ENCODE data around the gene OPA3.
A peak's percentile ranks its signal among the peaks of the same experiment; 100 is the strongest.

OPA3 gene

DNA sequence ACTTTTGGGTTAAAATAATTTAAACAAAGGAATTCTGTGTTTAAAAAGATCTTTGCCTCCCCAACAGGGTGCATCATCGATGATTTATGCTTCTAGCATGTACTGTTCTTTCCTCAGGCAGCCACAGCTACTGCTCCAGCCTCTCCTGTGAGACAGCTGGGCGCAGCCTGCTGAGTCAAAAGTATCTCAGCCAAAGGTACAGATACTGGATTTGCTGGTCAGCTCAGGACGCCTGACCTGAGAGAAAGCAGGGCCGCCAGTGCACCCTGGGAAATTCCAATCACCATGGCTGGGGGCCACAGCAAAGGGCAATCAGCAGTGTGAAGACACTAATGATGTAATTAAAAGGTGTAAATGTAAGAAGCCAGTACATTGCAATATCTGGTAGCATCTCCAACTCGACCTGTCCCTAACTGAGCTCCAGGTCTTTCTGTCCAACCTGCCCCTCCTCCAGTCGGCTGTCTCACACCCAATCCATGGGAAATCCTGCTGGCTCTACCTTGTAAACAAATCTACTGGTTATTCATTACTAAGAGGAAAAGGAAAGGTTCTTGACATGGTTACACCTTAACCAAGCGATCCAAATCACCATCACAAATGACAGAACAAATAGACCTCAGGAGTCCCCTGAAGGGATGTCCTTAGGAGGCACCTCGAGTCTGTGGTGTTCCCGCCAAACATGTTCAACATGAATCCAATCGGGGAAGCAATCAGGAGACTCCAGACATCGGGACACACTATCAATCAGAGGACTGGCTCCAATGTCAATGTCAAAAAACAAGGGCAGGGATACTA is 7.3 kb downstream of the OPA3 start:
- Histone ChIP-seq H3K27ac (ENCODE audit: insufficient read depth in 1 of 2, low read depth in 1 of 2, low read length in 2 of 2, poor library complexity in 1 of 2, severe bottlenecking in 2 of 2) (no peak overlapping the region), H3K36me3 (ENCODE audit: control insufficient read depth in 4 of 4, insufficient read depth in 4 of 4, low read length in 3 of 4) (peaks cover 0 to 3% (median 1%) of the 10 kb centered on the region in 4 experiments), H3K4me1 (ENCODE audit: control extremely low read depth in 1 of 4, control insufficient read depth in 4 of 4, insufficient read depth in 4 of 4, low read length in 3 of 4) (no peaks in the 10 kb centered on the region), H3K9me3 (ENCODE audit: control extremely low read depth in 1 of 5, control insufficient read depth in 4 of 5, insufficient read depth in 2 of 5, low read depth in 1 of 5, low read length in 4 of 5) (no peaks in the 10 kb centered on the region), H3K4me3 (ENCODE audit: control insufficient read depth in 1 of 7, extremely low read depth in 1 of 7, insufficient read depth in 4 of 7, low read depth in 2 of 7, low read length in 6 of 7) (no peak overlapping the region), H3K27me3 (replicated peaks in 2 of 5; ENCODE audit: control insufficient read depth in 4 of 5, insufficient read depth in 5 of 5, low read length in 4 of 5) (no peaks in the 10 kb centered on the region)
- no peak for DNase-seq
- ChIA-PET CTCF (interaction anchor here (0.5 kb wide), 1 partner anchor 150 kb away, joined by 3 read pairs; no protein-coding TSS in a partner anchor), POLR2A (no interaction called here)
- WGBS (ENCODE audit: insufficient coverage) = 82% methylated on average over 10 of the region's 11 CpGs

DNA sequence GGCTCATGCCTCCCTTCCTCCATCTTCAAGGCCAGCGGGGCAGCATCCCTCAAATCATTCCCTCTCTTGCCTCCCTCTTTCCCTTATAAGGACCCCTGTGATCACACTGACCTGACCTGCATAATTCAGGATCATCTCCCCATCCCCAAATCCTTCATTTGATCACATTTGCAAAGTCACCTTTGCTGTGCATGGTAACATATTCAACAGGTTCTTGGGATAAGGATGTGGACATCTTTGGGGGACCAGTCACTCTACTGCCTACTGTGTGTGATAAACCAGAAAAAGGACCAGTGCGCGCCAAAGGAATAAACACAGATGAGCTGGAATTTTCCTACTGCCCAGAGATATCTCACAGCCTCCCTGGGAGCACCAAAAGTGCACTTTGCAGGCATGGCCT is 7.9 kb downstream of the OPA3 start:
- POLR2A ChIA-PET = no interaction called here
- 61% methylated on average over 2 of the region's 3 CpGs for WGBS (ENCODE audit: insufficient coverage)
- Histone ChIP-seq H3K9me3 (ENCODE audit: control extremely low read depth in 1 of 5, control insufficient read depth in 4 of 5, insufficient read depth in 2 of 5, low read depth in 1 of 5, low read length in 4 of 5) (no peaks in the 10 kb centered on the region), H3K27ac (ENCODE audit: insufficient read depth in 1 of 2, low read depth in 1 of 2, low read length in 2 of 2, poor library complexity in 1 of 2, severe bottlenecking in 2 of 2) (no peak overlapping the region), H3K4me3 (ENCODE audit: control insufficient read depth in 1 of 7, extremely low read depth in 1 of 7, insufficient read depth in 4 of 7, low read depth in 2 of 7, low read length in 6 of 7) (no peak overlapping the region), H3K4me1 (ENCODE audit: control extremely low read depth in 1 of 4, control insufficient read depth in 4 of 4, insufficient read depth in 4 of 4, low read length in 3 of 4) (no peaks in the 10 kb centered on the region), H3K27me3 (replicated peaks in 2 of 5; ENCODE audit: control insufficient read depth in 4 of 5, insufficient read depth in 5 of 5, low read length in 4 of 5) (no peaks in the 10 kb centered on the region), H3K36me3 (ENCODE audit: control insufficient read depth in 4 of 4, insufficient read depth in 4 of 4, low read length in 3 of 4) (peaks cover 0 to 2% (median 1%) of the 10 kb centered on the region in 4 experiments)
- DNase-seq = no peak
- CTCF ChIA-PET = no interaction called here

DNA sequence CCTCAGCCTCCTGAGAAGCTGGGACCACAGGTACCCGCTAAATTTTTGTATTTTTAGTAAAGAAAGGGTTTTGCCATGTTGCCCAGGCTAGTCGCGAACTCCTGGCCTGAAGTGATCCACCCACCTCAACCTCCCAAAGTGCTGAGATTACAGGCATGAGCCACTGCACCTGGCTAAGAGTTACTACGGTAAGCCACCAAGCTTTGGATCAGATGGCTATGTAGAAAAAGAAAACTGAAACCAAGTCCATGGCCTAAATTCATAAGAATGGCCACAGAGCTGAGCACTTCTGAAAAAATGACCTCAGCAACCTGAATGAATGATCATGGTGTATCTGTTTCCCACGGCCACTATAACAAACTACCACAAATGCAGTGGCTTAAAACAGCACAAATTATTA is 9.4 kb downstream of the OPA3 start:
- Histone ChIP-seq H3K36me3 (ENCODE audit: control insufficient read depth in 4 of 4, insufficient read depth in 4 of 4, low read length in 3 of 4) (no peaks in the 10 kb centered on the region), H3K9me3 (ENCODE audit: control extremely low read depth in 1 of 5, control insufficient read depth in 4 of 5, insufficient read depth in 2 of 5, low read depth in 1 of 5, low read length in 4 of 5) (no peaks in the 10 kb centered on the region), H3K27ac (ENCODE audit: insufficient read depth in 1 of 2, low read depth in 1 of 2, low read length in 2 of 2, poor library complexity in 1 of 2, severe bottlenecking in 2 of 2) (no peak overlapping the region), H3K27me3 (replicated peaks in 2 of 5; ENCODE audit: control insufficient read depth in 4 of 5, insufficient read depth in 5 of 5, low read length in 4 of 5) (no peaks in the 10 kb centered on the region), H3K4me1 (ENCODE audit: control extremely low read depth in 1 of 4, control insufficient read depth in 4 of 4, insufficient read depth in 4 of 4, low read length in 3 of 4) (no peaks in the 10 kb centered on the region), H3K4me3 (ENCODE audit: control insufficient read depth in 1 of 7, extremely low read depth in 1 of 7, insufficient read depth in 4 of 7, low read depth in 2 of 7, low read length in 6 of 7) (no peak overlapping the region)
- 94% methylated on average over 2 of the region's 5 CpGs for WGBS (ENCODE audit: insufficient coverage)
- DNase-seq = no peak
- CTCF ChIA-PET = no interaction called here
- POLR2A ChIA-PET = no interaction called here

DNA sequence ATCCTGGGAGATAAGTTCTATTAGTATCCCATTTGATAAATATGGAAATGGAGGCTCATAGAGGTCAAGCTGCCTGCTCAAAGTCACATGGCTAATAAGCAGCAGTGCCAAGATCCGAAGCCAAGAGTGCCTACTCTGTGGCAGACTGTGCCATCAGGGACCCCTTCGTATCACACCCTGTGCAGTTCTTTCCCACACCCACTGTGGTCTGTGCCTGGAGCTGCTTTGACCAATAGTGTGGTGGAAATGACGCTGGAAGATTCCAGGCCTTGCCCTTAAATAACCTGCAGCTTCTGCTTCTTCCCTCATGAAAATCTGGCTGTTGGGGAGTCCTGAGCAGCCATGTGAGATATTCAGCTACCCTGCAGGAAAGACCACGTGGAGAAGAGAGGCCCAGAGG is 10.1 kb downstream of the OPA3 start:
- no peak overlapping the region for H3K4me3 ChIP-seq (ENCODE audit: control insufficient read depth in 1 of 7, extremely low read depth in 1 of 7, insufficient read depth in 4 of 7, low read depth in 2 of 7, low read length in 6 of 7)
- WGBS (ENCODE audit: insufficient coverage) = 95% methylated on average over 3 of the region's 4 CpGs
- POLR2A ChIA-PET = no interaction called here

DNA sequence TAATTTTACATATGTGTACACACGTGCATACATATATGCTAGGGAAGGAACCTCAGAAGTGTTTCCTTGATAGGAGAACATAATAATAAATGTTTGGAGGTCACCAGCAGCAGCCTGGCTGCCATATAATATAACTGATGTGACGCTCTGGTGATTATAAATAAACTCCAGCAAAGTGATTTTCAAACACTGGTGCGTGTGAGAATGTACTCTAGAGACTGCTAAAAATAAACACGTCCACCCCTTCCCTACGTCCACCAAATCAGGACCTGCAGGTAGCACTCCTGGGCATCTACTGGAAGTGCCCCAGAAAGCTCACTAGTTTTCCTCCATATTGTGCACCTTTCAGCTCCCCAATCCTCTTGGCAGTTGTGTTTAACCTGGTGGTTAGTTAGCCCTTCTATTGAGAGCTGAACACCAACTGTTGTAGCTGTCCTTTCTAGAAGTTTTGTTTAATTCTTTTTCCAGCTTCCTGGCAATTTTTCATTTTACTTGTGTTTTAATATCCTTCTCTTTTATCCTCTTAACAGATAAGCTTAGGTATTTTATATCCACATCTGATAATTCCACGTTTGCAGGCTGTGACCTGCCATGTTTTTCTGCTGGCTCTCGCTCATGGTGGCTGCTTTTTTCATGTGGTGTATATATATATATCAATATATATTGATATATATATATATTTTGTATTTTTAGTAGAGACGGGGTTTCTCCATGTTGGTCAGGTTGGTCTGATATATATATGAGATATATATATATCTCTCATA is 13.0 kb downstream of the OPA3 start:
- Histone ChIP-seq H3K27ac (ENCODE audit: insufficient read depth in 1 of 2, low read depth in 1 of 2, low read length in 2 of 2, poor library complexity in 1 of 2, severe bottlenecking in 2 of 2) (no peak overlapping the region), H3K36me3 (ENCODE audit: control insufficient read depth in 4 of 4, insufficient read depth in 4 of 4, low read length in 3 of 4) (no peaks in the 10 kb centered on the region), H3K27me3 (replicated peaks in 2 of 5; ENCODE audit: control insufficient read depth in 4 of 5, insufficient read depth in 5 of 5, low read length in 4 of 5) (no peaks in the 10 kb centered on the region), H3K9me3 (ENCODE audit: control extremely low read depth in 1 of 5, control insufficient read depth in 4 of 5, insufficient read depth in 2 of 5, low read depth in 1 of 5, low read length in 4 of 5) (no peaks in the 10 kb centered on the region), H3K4me3 (ENCODE audit: control insufficient read depth in 1 of 7, extremely low read depth in 1 of 7, insufficient read depth in 4 of 7, low read depth in 2 of 7, low read length in 6 of 7) (no peak overlapping the region), H3K4me1 (ENCODE audit: control extremely low read depth in 1 of 4, control insufficient read depth in 4 of 4, insufficient read depth in 4 of 4, low read length in 3 of 4) (no peaks in the 10 kb centered on the region)
- CTCF ChIA-PET = interaction anchor here (1.7 kb wide), 1 partner anchor 13 kb away, joined by 9 read pairs; no protein-coding TSS in a partner anchor
- POLR2A ChIA-PET = no interaction called here
- DNase-seq = no peak
- WGBS (ENCODE audit: insufficient coverage) = 92% methylated on average over 5 of the region's 8 CpGs

More for the DNA sequence above, 10.1 kb downstream of the OPA3 start:
- Histone ChIP-seq H3K27me3 (replicated peaks in 2 of 5; ENCODE audit: control insufficient read depth in 4 of 5, insufficient read depth in 5 of 5, low read length in 4 of 5) (no peaks in the 10 kb centered on the region), H3K4me1 (ENCODE audit: control extremely low read depth in 1 of 4, control insufficient read depth in 4 of 4, insufficient read depth in 4 of 4, low read length in 3 of 4) (no peaks in the 10 kb centered on the region), H3K27ac (ENCODE audit: insufficient read depth in 1 of 2, low read depth in 1 of 2, low read length in 2 of 2, poor library complexity in 1 of 2, severe bottlenecking in 2 of 2) (no peak overlapping the region), H3K9me3 (ENCODE audit: control extremely low read depth in 1 of 5, control insufficient read depth in 4 of 5, insufficient read depth in 2 of 5, low read depth in 1 of 5, low read length in 4 of 5) (no peaks in the 10 kb centered on the region), H3K36me3 (ENCODE audit: control insufficient read depth in 4 of 4, insufficient read depth in 4 of 4, low read length in 3 of 4) (no peaks in the 10 kb centered on the region)
- CTCF ChIA-PET = interaction anchor here (0.5 kb wide), 1 partner anchor 50 kb away, joined by 3 read pairs; no protein-coding TSS in a partner anchor
- DNase-seq = no peak

DNA sequence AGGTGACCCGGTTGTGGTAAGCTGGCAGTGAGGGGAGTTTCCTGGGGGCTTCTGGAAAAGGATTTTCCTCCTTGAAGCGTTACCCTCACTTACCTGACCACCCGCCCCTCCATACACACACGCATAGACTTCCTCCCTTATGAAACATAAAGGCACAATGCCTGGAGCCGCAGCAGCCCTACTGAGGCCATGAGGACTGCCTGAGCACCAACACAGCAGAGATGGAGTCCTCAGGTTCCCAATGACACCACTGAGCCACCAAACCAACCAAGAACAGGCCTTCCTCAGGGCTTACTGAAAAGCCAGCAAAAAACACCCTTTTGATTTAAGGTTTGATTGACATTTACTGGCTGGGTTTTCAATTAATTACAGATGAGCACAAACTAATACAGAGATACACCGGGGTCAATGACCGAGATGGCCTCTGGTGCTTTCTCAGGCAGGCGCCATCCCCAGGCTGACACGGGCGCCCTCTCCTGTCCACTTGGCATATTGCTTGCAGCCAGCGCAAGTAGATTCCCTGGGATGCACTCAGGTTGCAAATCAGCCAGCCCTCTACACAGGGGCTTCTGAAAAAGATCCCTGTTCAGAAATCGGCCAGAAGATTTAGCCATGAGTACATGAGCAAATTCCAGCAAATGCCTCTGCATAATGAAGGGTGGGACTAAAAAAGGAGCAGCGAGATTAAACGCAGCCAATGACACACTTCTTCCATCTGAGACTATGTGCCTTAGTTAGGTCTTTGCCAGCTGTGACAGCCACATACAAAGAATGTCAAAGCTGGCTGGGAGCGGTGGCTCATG is 14.8 kb downstream of the OPA3 start:
- no peaks in the 10 kb centered on the region for H3K4me1 ChIP-seq (ENCODE audit: control extremely low read depth in 1 of 4, control insufficient read depth in 4 of 4, insufficient read depth in 4 of 4, low read length in 3 of 4)
- 70% methylated on average over 7 of the region's 15 CpGs for WGBS (ENCODE audit: insufficient coverage)
- H3K9me3 ChIP-seq (ENCODE audit: control extremely low read depth in 1 of 5, control insufficient read depth in 4 of 5, insufficient read depth in 2 of 5, low read depth in 1 of 5, low read length in 4 of 5) = no peaks in the 10 kb centered on the region
- H3K4me3 ChIP-seq (ENCODE audit: control insufficient read depth in 1 of 7, extremely low read depth in 1 of 7, insufficient read depth in 4 of 7, low read depth in 2 of 7, low read length in 6 of 7) = no peak overlapping the region
- no peaks in the 10 kb centered on the region for H3K27me3 ChIP-seq (replicated peaks in 2 of 5; ENCODE audit: control insufficient read depth in 4 of 5, insufficient read depth in 5 of 5, low read length in 4 of 5)
- ChIA-PET POLR2A (no interaction called here), CTCF (interaction anchor here (1.3 kb wide), 1 partner anchor 11 kb away, joined by 4 read pairs; no protein-coding TSS in a partner anchor)
- no peaks in the 10 kb centered on the region for H3K36me3 ChIP-seq (ENCODE audit: control insufficient read depth in 4 of 4, insufficient read depth in 4 of 4, low read length in 3 of 4)
- DNase-seq = peak; percentile 42 to 50 (median 48)
- no peak overlapping the region for H3K27ac ChIP-seq (ENCODE audit: insufficient read depth in 1 of 2, low read depth in 1 of 2, low read length in 2 of 2, poor library complexity in 1 of 2, severe bottlenecking in 2 of 2)
